Neural progenitor cell (in vitro differentiated cells): Measurements from ENCODE around the gene BMAL2. TPM values are rescaled to one million over a fixed set of nuclear protein-coding genes. Genes with fewer than 3 reads are reported as not detected.

Source experiments
- DNase-seq: peaks from one replicate; pipeline ENCODE4 v3.0.0-alpha.2; 2016; ENCODE audit warnings: low spot score
- H2AFZ ChIP-seq: fragments of 200-600 bp; sonication (generic); replicated peaks from 2 replicates; pipeline ENCODE4 v1.6.1; 2016; ENCODE audit warnings: antibody characterized with exemption
- H3F3A ChIP-seq: fragments of 200-600 bp; sonication (generic); 2 replicates; pipeline ENCODE4 v1.6.1; 2016; ENCODE audit warnings: antibody characterized with exemption, low read depth
- H3K27ac ChIP-seq: fragments of 200-600 bp; sonication (generic); 2 replicates; pipeline ENCODE4 v1.5.1; 2016; ENCODE audit warnings: mild to moderate bottlenecking
- H3K27me3 ChIP-seq: fragments of 200-600 bp; sonication (generic); 2 replicates; pipeline ENCODE4 v1.6.1; 2016; ENCODE audit warnings: mild to moderate bottlenecking, moderate library complexity
- H3K36me3 ChIP-seq: fragments of 200-600 bp; sonication (generic); 2 replicates; pipeline ENCODE4 v1.5.1; 2016
- H3K4me1 ChIP-seq: fragments of 200-600 bp; sonication (generic); 2 replicates; pipeline ENCODE4 v1.6.1; 2016; ENCODE audit warnings: mixed run types
- H3K4me2 ChIP-seq: fragments of 200-600 bp; sonication (generic); 2 replicates; pipeline ENCODE4 v1.6.1; 2016
- H3K4me3 ChIP-seq: fragments of 200-600 bp; sonication (generic); 2 replicates; pipeline ENCODE4 v1.5.1; 2016
- H3K79me2 ChIP-seq: fragments of 200-600 bp; sonication (generic); 2 replicates; pipeline ENCODE4 v1.6.1; 2016; ENCODE audit warnings: low read depth
- H3K9ac ChIP-seq: fragments of 200-600 bp; sonication (generic); 2 replicates; pipeline ENCODE4 v1.6.1; 2016
- H3K9me3 ChIP-seq: fragments of 200-600 bp; sonication (generic); 2 replicates; pipeline ENCODE4 v1.5.1; 2016; ENCODE audit warnings: low read depth
- H4K20me1 ChIP-seq: fragments of 200-600 bp; sonication (generic); 2 replicates; pipeline ENCODE4 v1.6.1; 2016; ENCODE audit warnings: low read depth
- H3K27ac Mint-ChIP-seq: 3 replicates; pipeline ENCODE4 v1.8.0; 2021; ENCODE audit warnings: mixed read lengths
- H3K27me3 Mint-ChIP-seq: 2 replicates; pipeline ENCODE4 v1.8.0; 2022; ENCODE audit warnings: low read depth, mild to moderate bottlenecking, inconsistent platforms, moderate library complexity, mixed read lengths; ENCODE audit not compliant: insufficient read depth
- H3K36me3 Mint-ChIP-seq: 3 replicates; pipeline ENCODE4 v1.8.0; 2021; ENCODE audit warnings: mixed read lengths
- H3K4me1 Mint-ChIP-seq: 3 replicates; pipeline ENCODE4 v1.8.0; 2021; ENCODE audit warnings: mixed read lengths
- H3K4me3 Mint-ChIP-seq: 3 replicates; pipeline ENCODE4 v1.8.0; 2021; ENCODE audit warnings: mild to moderate bottlenecking, moderate library complexity, mixed read lengths
- H3K9me3 Mint-ChIP-seq: 3 replicates; pipeline ENCODE4 v1.8.0; 2020; ENCODE audit warnings: mixed read lengths
- CTCF ChIP-seq: fragments of 200-600 bp; sonication (generic); IDR thresholded peaks from 2 replicates; pipeline ENCODE4 v1.5.1; 2017; ENCODE audit warnings: antibody characterized with exemption, mild to moderate bottlenecking
- EZH2 ChIP-seq: fragments of 200-600 bp; sonication (generic); IDR thresholded peaks from 2 replicates; pipeline ENCODE4 v1.6.1; 2017; ENCODE audit warnings: antibody characterized with exemption, mild to moderate bottlenecking, moderate library complexity
- EZH2phosphoT487 ChIP-seq: fragments of 200-600 bp; sonication (generic); IDR thresholded peaks from 2 replicates; pipeline ENCODE4 v1.6.1; 2017; ENCODE audit warnings: antibody characterized with exemption
- total RNA-seq: library from RNA; depleted of rRNA; stranded (reverse); fragments of >200 nt; gene quantifications from 2 replicates; pipeline ENCODE4 v1.2.3, GENCODE V29; 2015; ENCODE audit warnings: low replicate concordance

BMAL2 gene
- total RNA-seq, 1 donor from 2014 or later: 12.9 TPM

- H3F3A ChIP-seq: no peaks in the 10 kb centered on the region
- peaks cover 14% of the 10 kb centered on the region for H3K4me1 ChIP-seq
- no peaks in the 10 kb centered on the region for H3K27me3 ChIP-seq
- no peak overlapping the region for H3K27ac ChIP-seq
- no peak for DNase-seq
- peaks cover 3% of the 10 kb centered on the region for H3K4me1 Mint-ChIP-seq
- no peak overlapping the region for H3K27ac Mint-ChIP-seq
- H3K36me3 Mint-ChIP-seq: peaks cover 2% of the 10 kb centered on the region
- H3K4me3 Mint-ChIP-seq: no peak overlapping the region
- H3K4me3 ChIP-seq: no peak overlapping the region
- no peak overlapping the region for H3K4me2 ChIP-seq
- TF ChIP-seq EZH2phosphoT487: no peak
- no peak for TF ChIP-seq CTCF
- no peak for TF ChIP-seq EZH2
- H2AFZ ChIP-seq: no peak overlapping the region
- H3K9ac ChIP-seq: no peak overlapping the region
- no peaks in the 10 kb centered on the region for H3K27me3 Mint-ChIP-seq
- no peaks in the 10 kb centered on the region for H3K9me3 ChIP-seq
- H3K9me3 Mint-ChIP-seq: no peaks in the 10 kb centered on the region
- H3K36me3 ChIP-seq: no peaks in the 10 kb centered on the region
- peaks cover 18% of the 10 kb centered on the region for H3K79me2 ChIP-seq
- H4K20me1 ChIP-seq: peaks cover 42% of the 10 kb centered on the region
These were observed 39.9 kb upstream of the BMAL2 start for GRCh38 chr12:27292718-27293117.

GRCh38 chr12:27293463-27293862, 39.2 kb upstream of the BMAL2 start:
- DNase-seq: no peak
- Mint-ChIP-seq H3K4me3 (no peak overlapping the region), H3K36me3 (peaks cover 9% of the 10 kb centered on the region), H3K9me3 (no peaks in the 10 kb centered on the region), H3K27ac (no peak overlapping the region), H3K4me1 (peaks cover 3% of the 10 kb centered on the region), H3K27me3 (no peaks in the 10 kb centered on the region)
- no peaks in the 10 kb centered on the region for H3K27me3 ChIP-seq
- no peak overlapping the region for H3K27ac ChIP-seq
- TF ChIP-seq EZH2phosphoT487 (no peak), EZH2 (no peak), CTCF (no peak)
- no peak overlapping the region for H3K9ac ChIP-seq
- H3K4me1 ChIP-seq: peaks cover 14% of the 10 kb centered on the region
- H3K9me3 ChIP-seq: no peaks in the 10 kb centered on the region
- peaks cover 42% of the 10 kb centered on the region for H4K20me1 ChIP-seq
- no peaks in the 10 kb centered on the region for H3K36me3 ChIP-seq
- no peak overlapping the region for H3K4me2 ChIP-seq
- peaks cover 15% of the 10 kb centered on the region for H3K79me2 ChIP-seq
- no peak overlapping the region for H3K4me3 ChIP-seq
- no peak overlapping the region for H2AFZ ChIP-seq
- no peaks in the 10 kb centered on the region for H3F3A ChIP-seq

DNA sequence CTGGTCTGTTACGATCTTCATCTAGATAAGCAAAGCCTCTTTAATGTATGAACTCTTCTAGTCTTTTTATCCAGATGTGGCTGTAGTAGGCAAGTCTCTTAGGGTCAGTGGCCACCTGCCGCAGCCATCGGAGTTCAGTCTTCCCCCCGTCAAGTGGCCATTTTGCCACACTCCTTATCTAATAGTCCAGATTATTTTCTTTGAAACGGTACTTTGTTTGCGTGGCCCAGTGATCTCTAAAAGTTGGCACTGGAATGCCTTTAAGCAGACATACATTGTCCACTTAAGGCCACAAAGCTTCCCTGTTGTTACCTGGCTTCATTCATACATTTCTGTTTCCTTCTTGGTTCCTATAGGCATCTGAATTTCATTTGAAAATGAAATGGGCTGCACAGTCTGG, 36.0 kb upstream of the BMAL2 start:
- Mint-ChIP-seq H3K36me3 (peaks cover 26% of the 10 kb centered on the region), H3K4me3 (no peak overlapping the region), H3K4me1 (no peaks in the 10 kb centered on the region), H3K9me3 (peaks cover 2% of the 10 kb centered on the region), H3K27me3 (no peaks in the 10 kb centered on the region), H3K27ac (no peak overlapping the region)
- no peak for DNase-seq
- Histone ChIP-seq H4K20me1 (peaks cover 19% of the 10 kb centered on the region), H3K4me3 (no peak overlapping the region), H3F3A (no peaks in the 10 kb centered on the region), H3K4me1 (no peaks in the 10 kb centered on the region), H3K36me3 (no peaks in the 10 kb centered on the region), H3K27ac (no peak overlapping the region), H2AFZ (no peak overlapping the region), H3K9me3 (no peaks in the 10 kb centered on the region), H3K4me2 (no peak overlapping the region), H3K27me3 (no peaks in the 10 kb centered on the region), H3K9ac (no peak overlapping the region), H3K79me2 (peaks cover 2% of the 10 kb centered on the region)
- TF ChIP-seq EZH2 (no peak), CTCF (no peak), EZH2phosphoT487 (no peak)

DNA sequence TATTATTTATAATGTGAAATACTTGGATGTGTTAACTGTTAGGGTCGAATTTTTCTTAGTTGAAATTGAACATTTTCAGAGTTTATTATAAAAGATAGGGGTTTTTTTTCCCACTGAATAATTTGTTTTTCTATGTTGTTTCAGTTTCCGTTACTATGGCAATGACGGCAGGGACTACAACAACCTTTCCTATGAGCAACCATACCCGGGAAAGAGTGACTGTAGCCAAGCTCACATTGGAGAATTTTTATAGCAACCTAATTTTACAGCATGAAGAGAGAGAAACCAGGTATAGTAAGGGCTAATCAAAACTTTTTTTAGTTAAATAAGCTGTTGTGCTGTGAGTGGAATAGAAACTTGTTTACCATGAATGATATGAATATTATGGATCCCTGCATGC, 35.1 kb upstream of the BMAL2 start:
- H3K4me1 ChIP-seq: no peaks in the 10 kb centered on the region

More for the DNA sequence above, 35.1 kb upstream of the BMAL2 start:
- H2AFZ ChIP-seq: no peak overlapping the region
- Mint-ChIP-seq H3K4me1 (no peaks in the 10 kb centered on the region), H3K4me3 (no peak overlapping the region), H3K27ac (no peak overlapping the region), H3K36me3 (peaks cover 26% of the 10 kb centered on the region), H3K9me3 (peaks cover 2% of the 10 kb centered on the region), H3K27me3 (no peaks in the 10 kb centered on the region)
- no peaks in the 10 kb centered on the region for H3F3A ChIP-seq
- no peaks in the 10 kb centered on the region for H3K79me2 ChIP-seq
- no peak overlapping the region for H3K27ac ChIP-seq
- H4K20me1 ChIP-seq: peaks cover 10% of the 10 kb centered on the region
- no peak overlapping the region for H3K4me2 ChIP-seq
- no peak for DNase-seq
- H3K9ac ChIP-seq: no peak overlapping the region
- TF ChIP-seq EZH2: no peak
- TF ChIP-seq EZH2phosphoT487: no peak
- no peak for TF ChIP-seq CTCF
- H3K36me3 ChIP-seq: no peaks in the 10 kb centered on the region
- H3K9me3 ChIP-seq: no peaks in the 10 kb centered on the region
- no peak overlapping the region for H3K4me3 ChIP-seq
- H3K27me3 ChIP-seq: no peaks in the 10 kb centered on the region
